ENCODE results near the gene DOP1B.

DNA sequence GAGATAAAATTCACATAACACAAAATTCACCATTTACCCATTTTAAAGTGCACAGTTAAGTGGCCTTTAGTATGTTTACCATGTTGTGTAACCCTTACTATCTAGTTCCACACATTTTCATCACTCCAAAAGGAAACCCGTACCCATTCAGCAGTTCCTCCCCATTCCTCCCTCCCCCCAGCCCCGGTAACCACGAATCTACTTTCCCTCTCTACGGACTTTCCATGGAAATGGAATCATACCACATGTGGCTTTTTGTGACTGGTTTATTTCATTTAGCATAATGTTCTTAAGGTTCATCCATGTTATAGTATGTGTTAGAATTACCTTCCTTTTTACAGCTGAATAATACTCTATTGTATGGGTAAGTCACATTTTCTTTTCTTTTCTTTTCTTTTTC, 10.9 kb downstream of the DOP1B start:
- TF ChIP-seq CTCF (IDR thresholded peaks at IDR 0.05) (no peak), SIN3A (IDR thresholded peaks at IDR 0.05; ENCODE audit: borderline replicate concordance, insufficient read depth, low read depth, low read length) (no peak)
